Neural progenitor cell (in vitro differentiated cells): ENCODE results near the gene UNC5CL.

ENCODE experiments used
- EZH2 ChIP-seq: fragments of 200-600 bp; sonication (generic); IDR thresholded peaks from 2 replicates; pipeline ENCODE4 v1.6.1; 2017; ENCODE audit warnings: antibody characterized with exemption, mild to moderate bottlenecking, moderate library complexity
- TF ChIP-seq, protein P1 (sequence below): fragments of 200-600 bp; sonication (generic); IDR thresholded peaks from 2 replicates; pipeline ENCODE4 v1.5.1; 2017; ENCODE audit warnings: antibody characterized with exemption, mild to moderate bottlenecking

DNA sequence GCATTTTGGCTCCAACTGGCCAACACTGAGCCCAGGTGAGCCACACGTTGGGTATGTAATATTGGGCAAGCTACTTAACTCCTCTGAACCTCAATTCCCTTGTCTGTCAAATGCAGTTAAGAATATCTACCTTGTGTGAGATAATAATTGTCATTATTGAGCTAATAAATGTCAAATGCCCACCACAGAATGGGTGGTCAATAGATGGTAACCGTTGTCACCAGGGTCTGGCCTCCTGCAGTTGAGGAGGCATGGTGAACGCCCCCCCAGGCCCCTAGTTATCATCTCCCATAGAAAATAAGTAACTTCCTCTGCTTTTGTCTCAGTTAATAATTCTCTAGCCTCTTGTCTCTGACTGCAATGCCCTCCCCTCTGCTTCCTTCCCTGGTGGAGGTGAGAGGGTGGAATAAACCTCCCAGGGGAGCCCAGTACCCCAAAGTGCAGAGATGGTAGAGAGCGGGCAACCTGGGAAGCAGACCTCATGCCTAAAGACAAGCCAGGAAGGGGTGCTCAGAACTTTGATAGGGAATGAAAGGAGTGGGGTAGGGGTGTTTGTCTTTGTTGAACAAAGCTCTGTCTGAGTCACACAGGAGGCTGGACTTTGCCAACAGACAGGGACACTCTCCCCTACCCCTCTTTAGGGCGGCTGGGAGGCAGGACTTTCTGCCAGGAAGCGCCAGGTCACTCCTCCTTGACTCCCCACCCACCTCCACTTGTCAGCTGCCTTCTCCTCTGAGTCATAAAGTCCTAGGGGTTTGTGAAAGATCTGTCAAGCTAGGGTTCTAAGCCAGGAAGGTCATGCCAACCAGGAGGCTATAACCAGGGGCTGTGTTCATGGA lies 1.3 kb upstream of the UNC5CL start:
- no peak for TF ChIP-seq EZH2
- TF ChIP-seq, protein P1, sequence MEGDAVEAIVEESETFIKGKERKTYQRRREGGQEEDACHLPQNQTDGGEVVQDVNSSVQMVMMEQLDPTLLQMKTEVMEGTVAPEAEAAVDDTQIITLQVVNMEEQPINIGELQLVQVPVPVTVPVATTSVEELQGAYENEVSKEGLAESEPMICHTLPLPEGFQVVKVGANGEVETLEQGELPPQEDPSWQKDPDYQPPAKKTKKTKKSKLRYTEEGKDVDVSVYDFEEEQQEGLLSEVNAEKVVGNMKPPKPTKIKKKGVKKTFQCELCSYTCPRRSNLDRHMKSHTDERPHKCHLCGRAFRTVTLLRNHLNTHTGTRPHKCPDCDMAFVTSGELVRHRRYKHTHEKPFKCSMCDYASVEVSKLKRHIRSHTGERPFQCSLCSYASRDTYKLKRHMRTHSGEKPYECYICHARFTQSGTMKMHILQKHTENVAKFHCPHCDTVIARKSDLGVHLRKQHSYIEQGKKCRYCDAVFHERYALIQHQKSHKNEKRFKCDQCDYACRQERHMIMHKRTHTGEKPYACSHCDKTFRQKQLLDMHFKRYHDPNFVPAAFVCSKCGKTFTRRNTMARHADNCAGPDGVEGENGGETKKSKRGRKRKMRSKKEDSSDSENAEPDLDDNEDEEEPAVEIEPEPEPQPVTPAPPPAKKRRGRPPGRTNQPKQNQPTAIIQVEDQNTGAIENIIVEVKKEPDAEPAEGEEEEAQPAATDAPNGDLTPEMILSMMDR, result no peak
